ENCODE data around the gene TNC.
A peak's percentile ranks its signal among the peaks of the same experiment; 100 is the strongest.

The TNC gene

GRCh38 chr9:115022760-115023434, 95.1 kb downstream of the TNC start:
- DNase-seq (ENCODE audit: low read depth) = peak; percentile 72
- no peak overlapping the region for H3K4me3 ChIP-seq (ENCODE audit: low read depth, low read length)

- peak; percentile 36 for DNase-seq (ENCODE audit: low read depth)
- H3K4me3 ChIP-seq (ENCODE audit: low read depth, low read length) = no peak overlapping the region
Measured at GRCh38 chr9:115018547-115019435, 99.2 kb downstream of the TNC start.

DNA sequence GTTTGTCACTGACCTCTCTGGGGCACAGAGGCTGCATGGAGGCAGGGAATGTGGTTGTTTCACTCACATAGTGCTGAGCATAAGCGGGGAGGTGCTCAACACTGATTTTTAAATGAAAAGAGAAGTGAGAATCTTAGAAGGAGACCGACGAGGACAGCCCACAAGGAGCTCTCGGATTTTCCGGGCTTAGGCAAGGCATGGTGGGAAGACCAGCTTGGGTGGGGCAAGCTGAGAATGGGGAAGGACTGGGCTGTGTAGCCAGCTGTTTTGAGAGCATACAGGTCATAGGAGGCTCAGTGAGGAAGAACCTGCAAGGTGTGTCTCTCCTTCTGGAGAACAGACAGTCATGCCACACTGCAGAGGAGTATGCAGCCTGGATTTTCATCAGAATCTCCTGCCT, 101.6 kb downstream of the TNC start:
- DNase-seq (ENCODE audit: low read depth) = no peak
- no peak overlapping the region for H3K4me3 ChIP-seq (ENCODE audit: low read depth, low read length)

DNA sequence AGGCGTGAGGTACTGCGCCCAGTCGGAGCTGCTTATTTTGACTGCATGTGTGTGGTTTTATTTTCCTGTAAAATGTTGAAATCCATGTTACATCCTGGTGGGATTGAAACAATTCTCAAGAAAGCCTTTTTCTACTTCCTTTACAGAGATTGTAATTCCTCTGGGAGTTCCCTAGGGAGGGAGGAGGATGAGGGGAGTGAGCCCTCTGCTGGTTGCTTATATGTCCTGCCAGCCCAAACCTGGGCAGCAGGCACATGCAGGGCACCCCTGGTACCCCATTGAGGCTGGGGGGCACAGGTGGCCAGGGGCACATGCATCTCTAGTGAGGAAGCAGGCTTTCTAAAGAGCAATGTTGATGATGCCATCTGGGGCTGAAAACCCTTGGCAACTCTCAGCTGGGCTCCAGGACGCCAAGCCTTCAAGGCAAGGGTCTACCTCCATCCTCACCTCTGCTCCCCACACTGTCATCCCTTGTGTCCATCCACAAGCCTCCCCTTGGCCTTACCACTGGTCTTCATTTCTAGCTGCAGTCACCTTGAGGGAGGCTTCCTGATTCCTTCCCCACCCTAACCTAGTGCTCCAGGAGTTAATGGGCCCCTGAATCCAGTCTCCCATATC, 102.8 kb downstream of the TNC start:
- DNase-seq (ENCODE audit: low read depth) = no peak
- H3K4me3 ChIP-seq (ENCODE audit: low read depth, low read length) = no peak overlapping the region

DNA sequence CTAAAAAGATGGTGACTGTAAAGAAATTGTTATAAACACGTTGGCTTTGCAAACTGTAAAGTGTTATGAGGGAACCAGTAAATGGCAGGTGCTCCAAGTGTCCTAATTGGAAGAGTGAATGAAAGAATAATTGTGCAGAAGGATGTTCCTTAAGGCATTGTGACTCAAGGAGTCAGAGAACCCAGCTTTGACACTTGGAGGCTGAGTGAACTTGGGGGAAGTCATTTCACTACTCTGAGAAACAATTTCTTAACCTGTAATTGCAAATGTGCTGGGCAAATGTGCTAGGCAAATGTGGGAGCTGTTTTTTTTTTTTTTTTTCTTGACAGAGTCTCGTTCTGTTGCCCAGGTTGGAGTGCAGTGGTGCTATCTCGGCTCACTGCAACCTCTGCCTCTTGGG, 103.5 kb downstream of the TNC start:
- no peak overlapping the region for H3K4me3 ChIP-seq (ENCODE audit: low read depth, low read length)
- DNase-seq (ENCODE audit: low read depth) = no peak

GRCh38 chr9:115013998-115014397, 104.0 kb downstream of the TNC start:
- no peak overlapping the region for H3K4me3 ChIP-seq (ENCODE audit: low read depth, low read length)
- DNase-seq (ENCODE audit: low read depth) = peak; percentile 37

DNA sequence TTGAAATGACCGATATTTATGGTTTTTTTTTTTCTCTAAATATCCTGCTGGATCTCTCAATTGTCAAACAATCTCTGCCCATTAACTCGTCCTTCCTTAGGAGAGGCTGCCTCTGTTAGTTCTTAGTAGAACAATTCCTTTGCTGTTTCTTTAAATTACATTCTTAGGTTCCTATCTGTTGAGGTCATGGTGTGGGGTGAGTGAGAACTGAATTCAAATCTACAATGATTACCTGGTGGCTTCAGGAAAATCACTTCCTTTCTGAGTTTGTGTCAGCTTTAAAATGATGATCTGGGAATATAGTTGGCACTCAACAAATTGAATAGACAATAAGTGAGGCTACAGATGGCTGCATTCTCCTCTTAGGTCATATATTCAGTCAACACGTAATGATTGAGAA, 105.5 kb downstream of the TNC start:
- H3K4me3 ChIP-seq (ENCODE audit: low read depth, low read length) = no peak overlapping the region
- no peak for DNase-seq (ENCODE audit: low read depth)

- no peak overlapping the region for H3K4me3 ChIP-seq (ENCODE audit: low read depth, low read length)
- no peak for DNase-seq (ENCODE audit: low read depth)
Measured at GRCh38 chr9:115010874-115011273, 107.1 kb downstream of the TNC start.

GRCh38 chr9:115008536-115009270, 109.3 kb downstream of the TNC start:
- peak; percentile 80 for DNase-seq (ENCODE audit: low read depth)

DNA sequence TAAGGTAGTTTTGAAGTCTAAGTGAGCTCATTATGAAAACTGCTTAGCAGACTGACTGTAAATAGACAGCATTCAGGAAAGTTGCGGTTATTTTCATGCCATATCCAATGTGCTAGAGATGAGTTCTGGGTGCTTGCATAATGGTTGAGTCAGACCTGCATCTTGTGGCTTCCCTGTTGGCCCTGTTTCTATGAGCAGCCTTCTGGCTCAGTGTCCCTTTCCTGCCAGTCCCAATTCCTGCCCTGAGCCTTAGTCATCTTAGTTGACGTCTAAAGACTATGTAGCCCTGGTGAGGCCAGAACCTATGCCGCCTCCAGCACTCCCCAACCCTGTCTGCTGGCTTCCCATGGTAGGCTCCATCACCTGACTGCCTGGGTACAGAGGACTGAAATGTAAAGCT, 111.3 kb downstream of the TNC start:
- H3K4me3 ChIP-seq (ENCODE audit: low read depth, low read length) = no peak overlapping the region
- peak; percentile 79 for DNase-seq (ENCODE audit: low read depth)

More at GRCh38 chr9:115008536-115009270, 109.3 kb downstream of the TNC start:
- H3K4me3 ChIP-seq (ENCODE audit: low read depth, low read length) = no peak overlapping the region

DNA sequence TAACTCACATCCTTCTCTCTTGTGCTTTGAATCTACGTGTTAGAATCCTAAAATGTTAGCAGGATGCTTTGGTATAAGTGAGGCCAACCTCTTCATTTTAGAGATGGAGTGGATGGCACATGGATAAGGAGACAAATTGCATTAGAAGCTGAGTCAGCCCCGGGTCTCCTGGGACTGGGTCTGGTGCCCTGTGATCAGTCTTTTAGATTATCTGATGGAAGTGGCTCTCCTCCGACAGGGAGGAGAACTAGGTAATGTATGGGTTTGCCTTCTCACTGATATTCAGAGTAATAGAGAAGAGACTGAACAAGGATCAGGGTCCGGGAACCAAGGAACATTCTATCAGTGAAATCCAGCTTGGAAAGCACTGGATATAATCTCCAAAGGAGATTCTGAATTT, 112.6 kb downstream of the TNC start:
- no peak for DNase-seq (ENCODE audit: low read depth)
- H3K4me3 ChIP-seq (ENCODE audit: low read depth, low read length) = no peak overlapping the region

DNA sequence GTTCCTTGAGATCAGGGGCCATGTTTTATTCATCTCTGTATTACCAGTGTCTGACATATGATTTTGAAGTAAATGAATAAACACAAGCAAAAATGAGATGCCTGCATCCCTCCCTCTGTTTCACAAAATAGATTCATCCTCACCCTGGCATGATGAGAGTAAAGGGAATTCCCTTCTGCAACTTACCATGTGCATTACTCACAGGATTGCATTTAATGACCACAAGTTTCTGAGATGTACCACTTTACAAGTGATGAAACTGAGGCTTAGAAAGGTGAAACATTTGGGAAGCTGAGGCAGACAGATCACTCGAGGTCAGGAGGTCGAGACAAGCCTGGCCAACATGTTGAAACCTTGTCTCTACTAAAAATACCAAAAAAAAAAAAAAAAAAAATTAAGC, 113.4 kb downstream of the TNC start:
- DNase-seq (ENCODE audit: low read depth) = no peak
- H3K4me3 ChIP-seq (ENCODE audit: low read depth, low read length) = no peak overlapping the region

GRCh38 chr9:115002371-115003120, 115.4 kb downstream of the TNC start:
- no peak for DNase-seq (ENCODE audit: low read depth)
- no peak overlapping the region for H3K4me3 ChIP-seq (ENCODE audit: low read depth, low read length)

DNA sequence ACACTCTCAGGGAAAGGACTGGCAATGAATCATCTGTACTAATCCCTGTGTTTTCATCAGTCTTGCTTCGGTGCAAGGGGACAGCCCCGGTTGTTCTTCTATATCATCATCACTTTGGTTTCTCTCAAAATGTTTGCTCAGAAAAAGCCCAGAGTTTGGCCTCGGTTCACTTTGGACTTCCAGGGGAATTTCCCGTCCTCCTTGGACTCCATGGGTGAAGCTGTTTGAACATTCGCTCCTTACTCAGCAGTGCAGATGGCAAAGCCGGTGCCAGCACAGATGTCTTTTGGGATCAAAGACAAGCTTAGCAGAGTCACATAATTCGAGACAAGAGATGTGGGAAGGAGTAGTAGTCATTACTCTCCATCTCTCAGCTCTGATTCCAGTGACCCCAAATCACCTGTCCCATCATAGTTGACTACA, 117.7 kb downstream of the TNC start:
- no peak overlapping the region for H3K4me3 ChIP-seq (ENCODE audit: low read depth, low read length)
- no peak for DNase-seq (ENCODE audit: low read depth)

GRCh38 chr9:114998326-114998725, 119.6 kb downstream of the TNC start:
- H3K4me3 ChIP-seq (ENCODE audit: low read depth, low read length) = no peak overlapping the region
- DNase-seq (ENCODE audit: low read depth) = no peak

DNA sequence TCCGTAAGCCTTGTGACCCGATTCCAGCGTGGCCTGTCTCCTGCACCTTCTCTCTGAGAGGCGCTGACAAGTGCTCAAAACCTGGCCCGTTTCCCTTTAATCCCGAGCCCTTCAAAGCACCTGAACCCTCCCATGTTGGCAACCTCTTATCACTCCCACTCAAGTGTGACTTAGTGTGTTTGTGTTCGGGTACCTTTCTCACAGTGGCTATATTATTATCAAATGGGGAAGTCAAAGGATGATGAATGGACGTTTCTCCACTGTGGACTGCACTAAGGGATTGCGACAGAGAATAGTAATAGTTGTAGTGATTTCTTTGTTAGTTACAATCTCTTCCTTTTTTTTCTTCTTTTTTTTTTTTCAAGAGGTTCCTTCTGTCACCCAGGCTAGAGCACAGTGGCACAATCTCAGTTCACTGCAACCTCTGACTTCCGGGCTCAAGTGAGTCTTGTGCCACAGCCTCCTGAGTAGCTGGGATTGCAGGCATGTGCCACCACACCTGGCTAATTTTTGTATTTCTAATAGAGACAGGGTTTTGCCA, 122.2 kb downstream of the TNC start:
- no peak for DNase-seq (ENCODE audit: low read depth)
- no peak overlapping the region for H3K4me3 ChIP-seq (ENCODE audit: low read depth, low read length)

GRCh38 chr9:114994768-114995167, 123.2 kb downstream of the TNC start:
- DNase-seq (ENCODE audit: low read depth) = no peak
- no peak overlapping the region for H3K4me3 ChIP-seq (ENCODE audit: low read depth, low read length)

- no peak overlapping the region for H3K4me3 ChIP-seq (ENCODE audit: low read depth, low read length)
- no peak for DNase-seq (ENCODE audit: low read depth)
Measured at GRCh38 chr9:114991861-114992260, 126.1 kb downstream of the TNC start.

GRCh38 chr9:114990901-114991300, 127.1 kb downstream of the TNC start:
- no peak for DNase-seq (ENCODE audit: low read depth)

More at GRCh38 chr9:114990901-114991300, 127.1 kb downstream of the TNC start:
- H3K4me3 ChIP-seq (ENCODE audit: low read depth, low read length) = no peak overlapping the region
